ENCODE results near the gene CNN2.

The CNN2 gene

GRCh38 chr19:1055886-1056620 is 29.6 kb downstream of the CNN2 start:
- Histone ChIP-seq H3K18ac (ENCODE audit: low read length) (no peak overlapping the region), H3K27me3 (ENCODE audit: insufficient read depth, low read length, poor library complexity) (no peaks in the 10 kb centered on the region), H2BK15ac (replicated peaks; ENCODE audit: low read depth) (no peak overlapping the region), H4K5ac (ENCODE audit: low read length) (no peak overlapping the region), H4K8ac (ENCODE audit: low read depth, low read length) (no peak overlapping the region), H3K4ac (ENCODE audit: low read depth, low read length) (no peak overlapping the region), H3K27ac (ENCODE audit: low read depth, low read length) (no peak overlapping the region), H2AK5ac (ENCODE audit: low read length) (no peak overlapping the region), H3K79me1 (ENCODE audit: low read length) (no peaks in the 10 kb centered on the region), H3K23ac (ENCODE audit: low read length) (no peak overlapping the region), H3K4me1 (ENCODE audit: control insufficient read depth, low read depth, low read length) (no peaks in the 10 kb centered on the region), H3K4me3 (ENCODE audit: low read length) (no peak overlapping the region), H2BK5ac (ENCODE audit: low read length) (no peak overlapping the region), H3K4me2 (ENCODE audit: low read length) (no peak overlapping the region), H2BK120ac (ENCODE audit: low read depth, low read length) (no peak overlapping the region), H3K79me2 (ENCODE audit: control insufficient read depth, insufficient read depth, low read length) (no peaks in the 10 kb centered on the region), H3K36me3 (ENCODE audit: control insufficient read depth, insufficient read depth, low read length) (no peaks in the 10 kb centered on the region), H3K9ac (ENCODE audit: low read length) (no peak overlapping the region), H3K56ac (ENCODE audit: low read length) (no peak overlapping the region)
- no peak for DNase-seq
- WGBS (ENCODE audit: extremely low coverage, insufficient coverage, low lambda C conversion rate) = no CpG with 5 or more reads among the region's 20 CpGs

- Histone ChIP-seq H2AK5ac (ENCODE audit: low read length) (no peak overlapping the region), H3K4me2 (ENCODE audit: low read length) (no peak overlapping the region), H3K4me1 (ENCODE audit: control insufficient read depth, low read depth, low read length) (no peaks in the 10 kb centered on the region), H3K79me1 (ENCODE audit: low read length) (no peaks in the 10 kb centered on the region), H3K23ac (ENCODE audit: low read length) (no peak overlapping the region), H3K4me3 (ENCODE audit: low read length) (no peak overlapping the region), H4K5ac (ENCODE audit: low read length) (no peak overlapping the region), H3K18ac (ENCODE audit: low read length) (no peak overlapping the region), H3K79me2 (ENCODE audit: control insufficient read depth, insufficient read depth, low read length) (no peaks in the 10 kb centered on the region), H4K8ac (ENCODE audit: low read depth, low read length) (no peak overlapping the region), H3K27ac (ENCODE audit: low read depth, low read length) (no peak overlapping the region), H2BK120ac (ENCODE audit: low read depth, low read length) (no peak overlapping the region), H2BK5ac (ENCODE audit: low read length) (no peak overlapping the region), H3K36me3 (ENCODE audit: control insufficient read depth, insufficient read depth, low read length) (no peaks in the 10 kb centered on the region), H3K4ac (ENCODE audit: low read depth, low read length) (no peak overlapping the region), H2BK15ac (replicated peaks; ENCODE audit: low read depth) (no peak overlapping the region), H3K27me3 (ENCODE audit: insufficient read depth, low read length, poor library complexity) (no peaks in the 10 kb centered on the region), H3K9ac (ENCODE audit: low read length) (no peak overlapping the region), H3K56ac (ENCODE audit: low read length) (no peak overlapping the region)
- peak; percentile 83 for DNase-seq
- no CpG with 5 or more reads among the region's 3 CpGs for WGBS (ENCODE audit: extremely low coverage, insufficient coverage, low lambda C conversion rate)
Measured at GRCh38 chr19:1057176-1057855, 30.9 kb downstream of the CNN2 start.

- H3K4me1 ChIP-seq (ENCODE audit: control insufficient read depth, low read depth, low read length) = no peaks in the 10 kb centered on the region
- no peak overlapping the region for H2BK120ac ChIP-seq (ENCODE audit: low read depth, low read length)
- H4K5ac ChIP-seq (ENCODE audit: low read length) = no peak overlapping the region
- no peaks in the 10 kb centered on the region for H3K36me3 ChIP-seq (ENCODE audit: control insufficient read depth, insufficient read depth, low read length)
- no peak for DNase-seq
- no peak overlapping the region for H3K27ac ChIP-seq (ENCODE audit: low read depth, low read length)
- H2AK5ac ChIP-seq (ENCODE audit: low read length) = no peak overlapping the region
- H3K27me3 ChIP-seq (ENCODE audit: insufficient read depth, low read length, poor library complexity) = no peaks in the 10 kb centered on the region
- no peak overlapping the region for H3K56ac ChIP-seq (ENCODE audit: low read length)
- no peak overlapping the region for H3K18ac ChIP-seq (ENCODE audit: low read length)
- H3K79me2 ChIP-seq (ENCODE audit: control insufficient read depth, insufficient read depth, low read length) = no peaks in the 10 kb centered on the region
- H3K4me3 ChIP-seq (ENCODE audit: low read length) = no peak overlapping the region
- H3K23ac ChIP-seq (ENCODE audit: low read length) = no peak overlapping the region
- H2BK15ac ChIP-seq (replicated peaks; ENCODE audit: low read depth) = no peak overlapping the region
- WGBS (ENCODE audit: extremely low coverage, insufficient coverage, low lambda C conversion rate) = no CpG with 5 or more reads among the region's 5 CpGs
- H4K8ac ChIP-seq (ENCODE audit: low read depth, low read length) = no peak overlapping the region
- H3K9ac ChIP-seq (ENCODE audit: low read length) = no peak overlapping the region
- no peak overlapping the region for H3K4me2 ChIP-seq (ENCODE audit: low read length)
- no peak overlapping the region for H3K4ac ChIP-seq (ENCODE audit: low read depth, low read length)
- no peak overlapping the region for H2BK5ac ChIP-seq (ENCODE audit: low read length)
- H3K79me1 ChIP-seq (ENCODE audit: low read length) = no peaks in the 10 kb centered on the region
Measured at GRCh38 chr19:1058112-1058511, 31.7 kb downstream of the CNN2 start.

- Histone ChIP-seq H3K56ac (ENCODE audit: low read length) (no peak overlapping the region), H2AK5ac (ENCODE audit: low read length) (no peak overlapping the region), H4K5ac (ENCODE audit: low read length) (no peak overlapping the region), H3K4ac (ENCODE audit: low read depth, low read length) (no peak overlapping the region), H4K8ac (ENCODE audit: low read depth, low read length) (no peak overlapping the region), H3K4me1 (ENCODE audit: control insufficient read depth, low read depth, low read length) (no peaks in the 10 kb centered on the region), H3K4me3 (ENCODE audit: low read length) (no peak overlapping the region), H3K23ac (ENCODE audit: low read length) (no peak overlapping the region), H3K79me1 (ENCODE audit: low read length) (no peaks in the 10 kb centered on the region), H3K36me3 (ENCODE audit: control insufficient read depth, insufficient read depth, low read length) (no peaks in the 10 kb centered on the region), H3K79me2 (ENCODE audit: control insufficient read depth, insufficient read depth, low read length) (no peaks in the 10 kb centered on the region), H3K4me2 (ENCODE audit: low read length) (no peak overlapping the region), H3K27ac (ENCODE audit: low read depth, low read length) (no peak overlapping the region), H3K18ac (ENCODE audit: low read length) (no peak overlapping the region), H3K27me3 (ENCODE audit: insufficient read depth, low read length, poor library complexity) (no peaks in the 10 kb centered on the region), H2BK5ac (ENCODE audit: low read length) (no peak overlapping the region), H3K9ac (ENCODE audit: low read length) (no peak overlapping the region), H2BK120ac (ENCODE audit: low read depth, low read length) (no peak overlapping the region), H2BK15ac (replicated peaks; ENCODE audit: low read depth) (no peak overlapping the region)
- no CpG with 5 or more reads among the region's 5 CpGs for WGBS (ENCODE audit: extremely low coverage, insufficient coverage, low lambda C conversion rate)
- DNase-seq = no peak
Measured at GRCh38 chr19:1060689-1061088, 34.3 kb downstream of the CNN2 start.

GRCh38 chr19:1061987-1062386 is 35.6 kb downstream of the CNN2 start:
- Histone ChIP-seq H3K4me3 (ENCODE audit: low read length) (no peak overlapping the region), H2BK15ac (replicated peaks; ENCODE audit: low read depth) (no peak overlapping the region), H3K56ac (ENCODE audit: low read length) (no peak overlapping the region), H3K4ac (ENCODE audit: low read depth, low read length) (no peak overlapping the region), H3K23ac (ENCODE audit: low read length) (no peak overlapping the region), H4K5ac (ENCODE audit: low read length) (no peak overlapping the region), H3K27ac (ENCODE audit: low read depth, low read length) (no peak overlapping the region), H3K79me2 (ENCODE audit: control insufficient read depth, insufficient read depth, low read length) (no peaks in the 10 kb centered on the region), H4K8ac (ENCODE audit: low read depth, low read length) (no peak overlapping the region), H2BK120ac (ENCODE audit: low read depth, low read length) (no peak overlapping the region), H2AK5ac (ENCODE audit: low read length) (no peak overlapping the region), H3K36me3 (ENCODE audit: control insufficient read depth, insufficient read depth, low read length) (no peaks in the 10 kb centered on the region), H3K4me2 (ENCODE audit: low read length) (no peak overlapping the region), H2BK5ac (ENCODE audit: low read length) (no peak overlapping the region), H3K9ac (ENCODE audit: low read length) (no peak overlapping the region), H3K4me1 (ENCODE audit: control insufficient read depth, low read depth, low read length) (peaks cover 4% of the 10 kb centered on the region), H3K18ac (ENCODE audit: low read length) (no peak overlapping the region), H3K79me1 (ENCODE audit: low read length) (no peaks in the 10 kb centered on the region), H3K27me3 (ENCODE audit: insufficient read depth, low read length, poor library complexity) (no peaks in the 10 kb centered on the region)
- no CpG with 5 or more reads among the region's 20 CpGs for WGBS (ENCODE audit: extremely low coverage, insufficient coverage, low lambda C conversion rate)
- DNase-seq = no peak
